GM23338 (cell line): ENCODE measurements around the gene PRKAA2. TPM values are rescaled to one million over a fixed set of nuclear protein-coding genes. Genes with fewer than 3 reads are reported as not detected.

Experiments
- ATAC-seq: fragments of 200-7000 bp; cut with Tn5 transposase; 3 replicates; pipeline ENCODE4 v1.9.1; 2020
- DNase-seq: peaks from one replicate; pipeline ENCODE4 v3.0.0-alpha.2; 2015; ENCODE audit warnings: low spot score
- H2AFZ ChIP-seq: fragments of 200-600 bp; sonication (generic); 2 replicates; pipeline ENCODE4 v1.8.0; 2016; ENCODE audit warnings: antibody characterized with exemption, mild to moderate bottlenecking, moderate library complexity
- H3F3A ChIP-seq: fragments of 200-600 bp; sonication (generic); replicated peaks from 2 replicates; pipeline ENCODE4 v1.8.0; 2017; ENCODE audit warnings: antibody characterized with exemption, mixed run types, low read depth
- H3K27ac ChIP-seq: fragments of 200-600 bp; sonication (generic); 2 replicates; pipeline ENCODE4 v1.6.1; 2016; ENCODE audit warnings: low read depth
- H3K27me3 ChIP-seq: fragments of 200-600 bp; sonication (generic); 2 replicates; pipeline ENCODE4 v1.8.0; 2016; ENCODE audit warnings: mild to moderate bottlenecking, mixed run types, moderate library complexity; ENCODE audit not compliant: insufficient read depth
- H3K36me3 ChIP-seq: fragments of 200-600 bp; sonication (generic); 2 replicates; pipeline ENCODE4 v1.8.0; 2016; ENCODE audit warnings: mild to moderate bottlenecking; ENCODE audit not compliant: insufficient read depth
- H3K4me1 ChIP-seq: fragments of 200-600 bp; sonication (generic); 2 replicates; pipeline ENCODE4 v1.8.0; 2016; ENCODE audit warnings: mild to moderate bottlenecking, moderate library complexity; ENCODE audit not compliant: insufficient read depth
- H3K4me2 ChIP-seq: fragments of 200-600 bp; sonication (generic); 2 replicates; pipeline ENCODE4 v1.7.1; 2017; ENCODE audit warnings: mixed run types
- H3K4me3 ChIP-seq: fragments of 200-600 bp; sonication (generic); 2 replicates; pipeline ENCODE4 v1.6.1; 2016; ENCODE audit warnings: mixed run types
- H3K79me2 ChIP-seq: fragments of 200-600 bp; sonication (generic); replicated peaks from 2 replicates; pipeline ENCODE4 v1.8.0; 2017; ENCODE audit warnings: mild to moderate bottlenecking; ENCODE audit not compliant: insufficient read depth
- H3K9me2 ChIP-seq: fragments of 200-600 bp; sonication (generic); 2 replicates; pipeline ENCODE4 v1.8.0; 2017; ENCODE audit not compliant: insufficient read depth
- H4K20me1 ChIP-seq: fragments of 200-600 bp; sonication (generic); replicated peaks from 2 replicates; pipeline ENCODE4 v1.8.0; 2017; ENCODE audit warnings: mild to moderate bottlenecking; ENCODE audit not compliant: insufficient read depth
- H3K27ac Mint-ChIP-seq: 2 replicates; pipeline ENCODE4 v1.8.0; 2020; ENCODE audit warnings: inconsistent platforms, mild to moderate bottlenecking, moderate library complexity, mixed read lengths
- H3K27me3 Mint-ChIP-seq: 3 replicates; pipeline ENCODE4 v1.8.0; 2022; ENCODE audit warnings: low read depth, mild to moderate bottlenecking, moderate library complexity, mixed read lengths, inconsistent platforms; ENCODE audit not compliant: insufficient read depth, poor library complexity
- H3K36me3 Mint-ChIP-seq: 3 replicates; pipeline ENCODE4 v1.8.0; 2021; ENCODE audit warnings: low read depth, mild to moderate bottlenecking, inconsistent platforms, moderate library complexity, mixed read lengths
- H3K4me1 Mint-ChIP-seq: 3 replicates; pipeline ENCODE4 v1.8.0; 2020; ENCODE audit warnings: mild to moderate bottlenecking, inconsistent platforms, mixed read lengths
- H3K4me3 Mint-ChIP-seq: 3 replicates; pipeline ENCODE4 v1.8.0; 2021; ENCODE audit warnings: moderate library complexity, mild to moderate bottlenecking, inconsistent platforms, mixed read lengths
- H3K9me3 Mint-ChIP-seq: 3 replicates; pipeline ENCODE4 v1.8.0; 2020; ENCODE audit warnings: moderate library complexity, mild to moderate bottlenecking, inconsistent platforms, mixed read lengths
- CREB1 ChIP-seq: fragments of 250-450 bp; sonication (Bioruptor Pico); IDR thresholded peaks from 2 replicates; pipeline ENCODE4 v1.5.0; 2020; ENCODE audit warnings: low read depth, mild to moderate bottlenecking, moderate library complexity
- CTCF ChIP-seq, 2 experiments: fragments of 200-600 bp in 1 of 2; sonication (generic) in 1 of 2; conservative IDR thresholded peaks; 2 replicates each; pipeline versions ENCODE4 v1.5.1 to v1.6.1; 2016 to 2017; ENCODE audit warnings: antibody characterized with exemption in 2 of 2, low read depth in 2 of 2, mild to moderate bottlenecking in 2 of 2, moderate library complexity in 1 of 2
- ETS1 ChIP-seq: IDR thresholded peaks from 2 replicates; pipeline ENCODE4 v1.6.1; 2016; ENCODE audit warnings: antibody characterized with exemption
- EZH2 ChIP-seq: fragments of 200-600 bp; sonication (generic); IDR thresholded peaks from one replicate; pipeline ENCODE4 v1.8.0; 2017; ENCODE audit warnings: antibody characterized with exemption, mild to moderate bottlenecking, low read depth; ENCODE audit not compliant: unreplicated experiment
- EZH2phosphoT487 ChIP-seq: fragments of 200-600 bp; sonication (generic); IDR thresholded peaks from one replicate; pipeline ENCODE4 v1.8.1; 2018; ENCODE audit warnings: antibody characterized with exemption; ENCODE audit not compliant: unreplicated experiment
- JUNB ChIP-seq: IDR thresholded peaks from one replicate; pipeline ENCODE4 v1.6.1; 2016; ENCODE audit warnings: antibody characterized with exemption; ENCODE audit not compliant: unreplicated experiment
- NANOG ChIP-seq: IDR thresholded peaks from 2 replicates; pipeline ENCODE4 v1.6.1; 2016; ENCODE audit warnings: antibody characterized with exemption, borderline replicate concordance
- POLR2AphosphoS5 ChIP-seq: IDR thresholded peaks from 2 replicates; pipeline ENCODE4 v1.6.1; 2016; ENCODE audit warnings: antibody characterized with exemption, low read depth
- REST ChIP-seq: IDR thresholded peaks from one replicate; pipeline ENCODE4 v1.6.1; 2018; ENCODE audit warnings: antibody characterized with exemption; ENCODE audit not compliant: unreplicated experiment
- STAT1 ChIP-seq: IDR thresholded peaks from one replicate; pipeline ENCODE4 v1.6.1; 2016; ENCODE audit warnings: antibody characterized with exemption; ENCODE audit not compliant: unreplicated experiment
- ZNF114 ChIP-seq: fragments of 250-450 bp; sonication (Bioruptor Pico); IDR thresholded peaks from 2 replicates; pipeline ENCODE4 v1.5.0; 2020; ENCODE audit warnings: mild to moderate bottlenecking, moderate library complexity
- ZNF331 ChIP-seq: fragments of 250-450 bp; sonication (Bioruptor Pico); IDR thresholded peaks from 2 replicates; pipeline ENCODE4 v1.5.0; 2020; ENCODE audit warnings: low read depth, mild to moderate bottlenecking, moderate library complexity
- ZNF462 ChIP-seq: fragments of 250-450 bp; sonication (Bioruptor Pico); IDR thresholded peaks from 2 replicates; pipeline ENCODE4 v1.5.0; 2020; ENCODE audit warnings: mild to moderate bottlenecking, moderate library complexity
- polyA plus RNA-seq: library from polyadenylated mRNA; unstranded; fragments of >200 nt; fragmentation: Nextera tagmentation; extraction: Ambion mirVana; gene quantifications from 2 replicates; pipeline ENCODE4 v1.2.1, GENCODE V29; 2016
- total RNA-seq: library from RNA; depleted of rRNA; stranded (reverse); fragments of >200 nt; shearing (Covaris generic); gene quantifications from 2 replicates; pipeline ENCODE4 v1.2.3, GENCODE V29; 2014

Gene PRKAA2
- total and polyA plus RNA-seq, 2 experiments from 2014 or later = 3.0 to 8.7 TPM

- H3K27ac ChIP-seq = no peak overlapping the region
- TF ChIP-seq ZNF114 (CRISPR knock-in tag) = no peak
- no peak for TF ChIP-seq NANOG
- TF ChIP-seq ZNF462 (CRISPR knock-in tag) = no peak
- no peak for TF ChIP-seq REST
- no peak for TF ChIP-seq JUNB
- TF ChIP-seq EZH2 = no peak
- TF ChIP-seq POLR2AphosphoS5 = no peak
- TF ChIP-seq STAT1 = no peak
- TF ChIP-seq EZH2phosphoT487 = no peak
- TF ChIP-seq ZNF331 (CRISPR knock-in tag) = no peak
- TF ChIP-seq CREB1 (CRISPR knock-in tag) = no peak
- TF ChIP-seq CTCF (conservative IDR thresholded peaks at IDR 0.05; ENCODE audit: low read depth in 2 of 2) = no peak
- no peak for TF ChIP-seq ETS1
- no peak overlapping the region for H3K4me3 ChIP-seq
- H4K20me1 ChIP-seq = no peaks in the 10 kb centered on the region
- DNase-seq = no peak
- H3K4me3 Mint-ChIP-seq = no peak overlapping the region
- peaks cover 8% of the 10 kb centered on the region; the same call in 2 of the 3 replicates for H3K9me3 Mint-ChIP-seq
- H3K79me2 ChIP-seq = no peaks in the 10 kb centered on the region
- no peaks in the 10 kb centered on the region for H3F3A ChIP-seq
- H3K27me3 ChIP-seq = no peaks in the 10 kb centered on the region
- H3K9me2 ChIP-seq = no peaks in the 10 kb centered on the region
- no peak overlapping the region for H2AFZ ChIP-seq
- ATAC-seq = no peak
- no peaks in the 10 kb centered on the region; the same call in 1 of the 2 replicates for H3K36me3 ChIP-seq
- H3K4me1 ChIP-seq = no peaks in the 10 kb centered on the region
- peaks cover 33% of the 10 kb centered on the region for H3K36me3 Mint-ChIP-seq
- H3K27ac Mint-ChIP-seq = no peak overlapping the region
- peaks cover 4% of the 10 kb centered on the region; the same call in 1 of the 3 replicates for H3K4me1 Mint-ChIP-seq
- peaks cover 3% of the 10 kb centered on the region for H3K27me3 Mint-ChIP-seq
- H3K4me2 ChIP-seq = no peak overlapping the region
These were observed 58.6 kb downstream of the PRKAA2 start for GRCh38 chr1:56703747-56704146.
